Lower lobe of right lung (tissue), 2 donors: Measurements from ENCODE around the gene NAA30. TPM values are rescaled to one million over a fixed set of nuclear protein-coding genes. Genes with fewer than 3 reads are reported as not detected.
"Not testable (repeated sequence)": the region's sequence is repeated elsewhere in the genome, so short reads cannot be mapped to it uniquely, and the experiment has no call there.

Source experiments
- ATAC-seq, 2 donors: fragments of 200-7000 bp; cut with Tn5 transposase; one replicate each; pipeline ENCODE4 v1.9.1; 2020 to 2022; ENCODE audit warnings: mild to moderate bottlenecking in 2 of 2, moderate library complexity in 2 of 2
- DNase-seq: peaks from one replicate; pipeline ENCODE4 v3.0.0-alpha.2; 2020
- H3K27ac ChIP-seq: fragments of 200-600 bp; one replicate; pipeline ENCODE4 v1.8.0; 2022
- H3K27me3 ChIP-seq: fragments of 200-600 bp; one replicate; pipeline ENCODE4 v1.8.0; 2022; ENCODE audit warnings: low read depth
- H3K36me3 ChIP-seq: fragments of 200-600 bp; one replicate; pipeline ENCODE4 v1.8.0; 2022; ENCODE audit warnings: mild to moderate bottlenecking
- H3K4me1 ChIP-seq: fragments of 200-600 bp; one replicate; pipeline ENCODE4 v1.8.0; 2022
- H3K4me3 ChIP-seq: fragments of 200-600 bp; one replicate; pipeline ENCODE4 v1.8.0; 2022; ENCODE audit warnings: mild to moderate bottlenecking
- H3K9me3 ChIP-seq: fragments of 200-600 bp; one replicate; pipeline ENCODE4 v1.8.0; 2022
- intact Hi-C: fragments of 100-400 bp; cut with DNase I; formaldehyde crosslinking; loops from one replicate; pipeline ENCODE4 v1.11.0; 2022
- total RNA-seq: library from RNA; stranded (reverse); fragmentation: NEBNext Ultra II Directional; extraction: Animal tissue kit (Norgen Biotek cat#: 25700); gene quantifications from one replicate; pipeline ENCODE4 v1.2.1, GENCODE V29; 2021
- TF ChIP-seq, protein P1 (sequence below): fragments of 200-600 bp; IDR thresholded peaks from one replicate; pipeline ENCODE4 v1.8.0; 2022; ENCODE audit warnings: antibody characterized with exemption, mild to moderate bottlenecking
- donor health status: DM: no; HTN: yes; CAD: no; lungs with severe emphysema.

The NAA30 gene
- total RNA-seq, 1 donor from 2014 or later = 15.5 TPM

GRCh38 chr14:57355081-57355800 is 35.1 kb upstream of the NAA30 start:
- Histone ChIP-seq H3K27me3 (no peaks in the 10 kb centered on the region), H3K4me3 (no peak overlapping the region), H3K27ac (no peak overlapping the region), H3K9me3 (no peaks in the 10 kb centered on the region), H3K36me3 (no peaks in the 10 kb centered on the region), H3K4me1 (no peaks in the 10 kb centered on the region)
- ATAC-seq = no peak
- intact Hi-C loops = no loop called here
- TF ChIP-seq, protein P1, sequence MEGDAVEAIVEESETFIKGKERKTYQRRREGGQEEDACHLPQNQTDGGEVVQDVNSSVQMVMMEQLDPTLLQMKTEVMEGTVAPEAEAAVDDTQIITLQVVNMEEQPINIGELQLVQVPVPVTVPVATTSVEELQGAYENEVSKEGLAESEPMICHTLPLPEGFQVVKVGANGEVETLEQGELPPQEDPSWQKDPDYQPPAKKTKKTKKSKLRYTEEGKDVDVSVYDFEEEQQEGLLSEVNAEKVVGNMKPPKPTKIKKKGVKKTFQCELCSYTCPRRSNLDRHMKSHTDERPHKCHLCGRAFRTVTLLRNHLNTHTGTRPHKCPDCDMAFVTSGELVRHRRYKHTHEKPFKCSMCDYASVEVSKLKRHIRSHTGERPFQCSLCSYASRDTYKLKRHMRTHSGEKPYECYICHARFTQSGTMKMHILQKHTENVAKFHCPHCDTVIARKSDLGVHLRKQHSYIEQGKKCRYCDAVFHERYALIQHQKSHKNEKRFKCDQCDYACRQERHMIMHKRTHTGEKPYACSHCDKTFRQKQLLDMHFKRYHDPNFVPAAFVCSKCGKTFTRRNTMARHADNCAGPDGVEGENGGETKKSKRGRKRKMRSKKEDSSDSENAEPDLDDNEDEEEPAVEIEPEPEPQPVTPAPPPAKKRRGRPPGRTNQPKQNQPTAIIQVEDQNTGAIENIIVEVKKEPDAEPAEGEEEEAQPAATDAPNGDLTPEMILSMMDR = no peak
- DNase-seq = no peak

- Histone ChIP-seq H3K36me3 (no peaks in the 10 kb centered on the region), H3K9me3 (no peaks in the 10 kb centered on the region), H3K27ac (no peak overlapping the region), H3K4me1 (peaks cover 3% of the 10 kb centered on the region), H3K4me3 (no peak overlapping the region), H3K27me3 (no peaks in the 10 kb centered on the region)
- DNase-seq (no peak), ATAC-seq (no peak)
- TF ChIP-seq, protein P1 = no peak
- intact Hi-C loops = no loop called here
Observed at GRCh38 chr14:57362361-57362760, 28.0 kb upstream of the NAA30 start.

GRCh38 chr14:57364659-57365450 is 25.5 kb upstream of the NAA30 start:
- ATAC-seq (no peak), DNase-seq (no peak)
- TF ChIP-seq, protein P1 = no peak
- H3K27ac ChIP-seq = no peak overlapping the region
- no peak overlapping the region for H3K4me3 ChIP-seq
- H3K9me3 ChIP-seq = no peaks in the 10 kb centered on the region
- peaks cover 3% of the 10 kb centered on the region for H3K4me1 ChIP-seq
- H3K27me3 ChIP-seq = no peaks in the 10 kb centered on the region
- H3K36me3 ChIP-seq = no peaks in the 10 kb centered on the region
- intact Hi-C loops = no loop called here

- H3K36me3 ChIP-seq, DNase-seq, ATAC-seq, H3K27me3 ChIP-seq, H3K27ac ChIP-seq, H3K9me3 ChIP-seq, intact Hi-C loops, H3K4me3 ChIP-seq, H3K4me1 ChIP-seq: not testable (repeated sequence)
Observed at GRCh38 chr14:57370187-57370586, 20.2 kb upstream of the NAA30 start.

GRCh38 chr14:57371013-57371412 is 19.4 kb upstream of the NAA30 start:
- no peaks in the 10 kb centered on the region for H3K4me1 ChIP-seq
- H3K27ac ChIP-seq = no peak overlapping the region
- no peaks in the 10 kb centered on the region for H3K9me3 ChIP-seq
- intact Hi-C loops = no loop called here
- H3K36me3 ChIP-seq = no peaks in the 10 kb centered on the region
- TF ChIP-seq, protein P1 = no peak
- DNase-seq (no peak), ATAC-seq (no peak)
- no peak overlapping the region for H3K4me3 ChIP-seq
- H3K27me3 ChIP-seq = no peaks in the 10 kb centered on the region

GRCh38 chr14:57375156-57375555 is 15.2 kb upstream of the NAA30 start:
- Histone ChIP-seq H3K9me3 (no peaks in the 10 kb centered on the region), H3K36me3 (no peaks in the 10 kb centered on the region), H3K4me1 (no peaks in the 10 kb centered on the region), H3K4me3 (no peak overlapping the region), H3K27me3 (peaks cover 4% of the 10 kb centered on the region), H3K27ac (no peak overlapping the region)
- ATAC-seq (no peak), DNase-seq (no peak)
- TF ChIP-seq, protein P1 = no peak
- intact Hi-C loops = no loop called here
